ENCODE data around the gene EIF2B2. TPM values are rescaled to one million over a fixed set of nuclear protein-coding genes. Genes with fewer than 3 reads are reported as not detected.

The EIF2B2 gene
- polyA plus RNA-seq, 1 of the 3 experiments (the other 2 are of a cell fraction), result 125 TPM

DNA sequence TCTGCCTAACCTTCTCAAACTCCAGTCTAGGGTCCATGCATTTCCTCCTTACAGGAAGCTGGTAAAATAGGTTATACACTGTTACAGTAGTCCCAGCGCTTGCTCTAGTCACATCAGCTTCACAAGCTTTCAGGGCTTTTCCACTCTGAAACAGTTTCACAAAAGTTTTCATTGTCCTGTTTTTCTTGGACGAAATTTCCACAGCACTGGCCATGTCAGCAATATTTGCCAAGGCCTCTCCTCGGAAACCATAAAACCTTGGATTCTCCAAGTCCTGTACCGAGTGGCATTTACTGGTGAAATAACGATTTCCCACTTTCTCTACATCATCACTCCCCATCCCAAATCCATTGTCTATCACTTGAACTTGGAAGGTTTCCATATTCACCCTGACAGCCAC, 46.4 kb downstream of the EIF2B2 start:
- TF ChIP-seq RFX5 (IDR thresholded peaks at IDR 0.05; ENCODE audit: low read length) (no peak), JUND (IDR thresholded peaks at IDR 0.05) (no peak), RAD21 (IDR thresholded peaks at IDR 0.05; ENCODE audit: low read length) (no peak), ELF1 (IDR thresholded peaks at IDR 0.05) (no peak), TCF12 (IDR thresholded peaks at IDR 0.05) (no peak), FOXM1 (IDR thresholded peaks at IDR 0.05; ENCODE audit: low read depth) (no peak), SIN3A (IDR thresholded peaks at IDR 0.05; ENCODE audit: borderline replicate concordance, low read depth, low read length) (no peak), TAF1 (IDR thresholded peaks at IDR 0.05; ENCODE audit: borderline replicate concordance, low read depth, low read length) (no peak), MXI1 (IDR thresholded peaks at IDR 0.05; ENCODE audit: low read depth, low read length) (no peak)
- ChIA-PET CTCF (interaction anchor here (0.6 to 1.3 kb wide), 3 partner anchors 15 to 104 kb away, joined by 3 to 7 read pairs (median 4); no protein-coding TSS in a partner anchor), POLR2A (no interaction called here)
- no peak for DNase-seq
- WGBS (ENCODE audit: low lambda C conversion rate), result 99% methylated on average over 5 of the region's 5 CpGs
- Histone ChIP-seq H3K36me3 (replicated peaks in 1 of 2; ENCODE audit: control insufficient read depth in 1 of 2, insufficient read depth in 2 of 2, low read length in 1 of 2) (peaks cover 0 to 4% of the 10 kb centered on the region in 2 experiments), H3F3A (replicated peaks; ENCODE audit: insufficient read depth) (peaks cover 33% of the 10 kb centered on the region), H3K9me3 (no peaks in the 10 kb centered on the region), H3K4me3 (ENCODE audit: low read depth in 2 of 2, low read length in 1 of 2) (no peak overlapping the region), H2AFZ (ENCODE audit: low read depth) (no peak overlapping the region), H3K79me2 (ENCODE audit: insufficient read depth) (no peaks in the 10 kb centered on the region), H4K20me1 (ENCODE audit: insufficient read depth) (no peaks in the 10 kb centered on the region), H3K27me3 (ENCODE audit: insufficient read depth) (no peaks in the 10 kb centered on the region), H3K4me2 (no peak overlapping the region), H3K27ac (ENCODE audit: low read depth in 2 of 2, low read length in 1 of 2) (peak overlapping the region in 1 of 2 experiments; percentile 71; a peak in 1 of 4 replicates), H3K9ac (no peak overlapping the region), H3K9me2 (no peaks in the 10 kb centered on the region), H3K4me1 (ENCODE audit: control insufficient read depth in 1 of 2, insufficient read depth in 2 of 2, low read depth in 1 of 2, low read length in 1 of 2) (peaks cover 16 to 18% of the 10 kb centered on the region in 2 experiments)

DNA sequence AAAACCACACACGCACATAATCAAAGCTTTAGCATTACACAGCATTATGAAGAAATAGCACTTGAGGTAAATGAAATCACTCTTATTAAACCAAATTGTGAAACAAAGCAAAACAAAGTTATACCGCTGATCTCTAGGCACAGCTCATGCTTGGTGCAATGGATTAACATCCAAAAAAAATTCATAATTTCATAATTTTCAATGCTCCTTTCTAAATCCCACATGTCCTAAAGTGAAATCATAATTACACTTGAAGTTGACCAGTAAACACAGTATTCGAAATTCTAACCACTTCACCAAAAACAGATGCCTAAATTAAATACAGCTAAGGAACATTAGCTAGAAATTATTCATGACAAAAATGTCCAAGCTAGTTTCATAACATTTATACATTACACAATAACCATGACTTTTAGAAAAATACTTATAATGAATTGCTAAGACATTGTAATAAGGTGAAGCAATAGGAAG, 47.0 kb downstream of the EIF2B2 start:
- no peak for DNase-seq
- POLR2A ChIA-PET, result no interaction called here
- Histone ChIP-seq H3K4me1 (ENCODE audit: control insufficient read depth in 1 of 2, insufficient read depth in 2 of 2, low read depth in 1 of 2, low read length in 1 of 2) (peaks cover 10 to 15% of the 10 kb centered on the region in 2 experiments), H4K20me1 (ENCODE audit: insufficient read depth) (no peaks in the 10 kb centered on the region), H3F3A (replicated peaks; ENCODE audit: insufficient read depth) (peaks cover 28% of the 10 kb centered on the region), H3K9ac (no peak overlapping the region), H2AFZ (ENCODE audit: low read depth) (no peak overlapping the region), H3K4me3 (ENCODE audit: low read depth in 2 of 2, low read length in 1 of 2) (no peak overlapping the region), H3K36me3 (replicated peaks in 1 of 2; ENCODE audit: control insufficient read depth in 1 of 2, insufficient read depth in 2 of 2, low read length in 1 of 2) (peaks cover 0 to 4% of the 10 kb centered on the region in 2 experiments), H3K79me2 (ENCODE audit: insufficient read depth) (no peaks in the 10 kb centered on the region), H3K27ac (ENCODE audit: low read depth in 2 of 2, low read length in 1 of 2) (peak overlapping the region in 1 of 2 experiments; percentile 71; a peak in 1 of 4 replicates), H3K27me3 (ENCODE audit: insufficient read depth) (no peaks in the 10 kb centered on the region), H3K4me2 (no peak overlapping the region), H3K9me2 (no peaks in the 10 kb centered on the region), H3K9me3 (no peaks in the 10 kb centered on the region)
- WGBS (ENCODE audit: low lambda C conversion rate), result 61% methylated on average over 3 of the region's 3 CpGs
- TF ChIP-seq, protein P1, sequence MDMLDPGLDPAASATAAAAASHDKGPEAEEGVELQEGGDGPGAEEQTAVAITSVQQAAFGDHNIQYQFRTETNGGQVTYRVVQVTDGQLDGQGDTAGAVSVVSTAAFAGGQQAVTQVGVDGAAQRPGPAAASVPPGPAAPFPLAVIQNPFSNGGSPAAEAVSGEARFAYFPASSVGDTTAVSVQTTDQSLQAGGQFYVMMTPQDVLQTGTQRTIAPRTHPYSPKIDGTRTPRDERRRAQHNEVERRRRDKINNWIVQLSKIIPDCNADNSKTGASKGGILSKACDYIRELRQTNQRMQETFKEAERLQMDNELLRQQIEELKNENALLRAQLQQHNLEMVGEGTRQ (IDR thresholded peaks at IDR 0.05; ENCODE audit: borderline replicate concordance, low read depth, low read length), result no peak
- TF ChIP-seq YY1 (IDR thresholded peaks at IDR 0.05; ENCODE audit: low read depth) (no peak), RCOR1 (IDR thresholded peaks at IDR 0.05; ENCODE audit: low read length) (no peak), JUND (IDR thresholded peaks at IDR 0.05) (no peak), FOSL2 (IDR thresholded peaks at IDR 0.05; ENCODE audit: borderline replicate concordance, low read depth) (no peak), EP300 (IDR thresholded peaks at IDR 0.05; ENCODE audit: borderline replicate concordance in 1 of 2, low read depth in 1 of 2, low read length in 1 of 2) (peak in 1 of 2 experiments; percentile 51; a peak in 1 of 4 replicates), GATA2 (CRISPR knock-in tag; IDR thresholded peaks at IDR 0.05) (no peak), POLR2AphosphoS5 (IDR thresholded peaks at IDR 0.05; ENCODE audit: low read depth, low read length) (no peak)
- CTCF ChIA-PET, result interaction anchor here (1.3 kb wide), 1 partner anchor 104 kb away, joined by 7 read pairs; no protein-coding TSS in a partner anchor

All from SK-N-SH (cell line).